Astrocyte of the spinal cord (primary cell): ENCODE data around the gene SPATA31C1.

Source experiments
- DNase-seq: peaks from one replicate; pipeline ENCODE4 v3.0.0; 2011; ENCODE audit warnings: low read depth, low spot score
- H3K4me3 ChIP-seq: 2 replicates; pipeline ENCODE4 v1.5.1; 2011; ENCODE audit warnings: low read depth, mild to moderate bottlenecking, low read length, moderate library complexity
- in situ Hi-C: cut with HindIII; loops from 2 replicates; pipeline ENCODE4 v1.10.0; 2017; ENCODE audit warnings: low sequenced_read_pairs
- TF ChIP-seq, protein P1 (sequence below): IDR thresholded peaks from 2 replicates; pipeline ENCODE4 v1.5.1; 2012; ENCODE audit warnings: low read depth, mild to moderate bottlenecking, low read length, inconsistent platforms

Gene SPATA31C1

DNA sequence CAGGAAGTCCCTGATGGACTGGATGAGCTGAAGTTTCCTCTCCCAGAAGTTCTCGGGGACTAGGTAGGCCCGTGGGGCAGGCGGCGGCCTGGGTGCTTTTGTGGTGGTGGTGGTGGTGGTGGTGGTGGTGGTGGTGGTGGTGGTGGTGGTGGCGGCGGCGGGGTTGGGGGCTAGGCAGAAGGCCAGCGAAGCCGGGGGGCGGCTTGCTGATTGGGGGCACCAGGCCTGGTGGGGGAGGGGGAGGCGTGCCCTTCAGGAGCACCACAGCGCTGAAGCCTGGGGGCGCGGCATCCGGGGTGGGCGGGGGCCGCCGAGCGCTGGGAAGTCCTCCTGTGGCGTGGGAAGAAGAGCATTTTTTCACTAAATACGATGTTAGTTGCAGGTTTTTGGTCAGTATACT lies 26.9 kb downstream of the SPATA31C1 start:
- DNase-seq = no peak
- TF ChIP-seq, protein P1, sequence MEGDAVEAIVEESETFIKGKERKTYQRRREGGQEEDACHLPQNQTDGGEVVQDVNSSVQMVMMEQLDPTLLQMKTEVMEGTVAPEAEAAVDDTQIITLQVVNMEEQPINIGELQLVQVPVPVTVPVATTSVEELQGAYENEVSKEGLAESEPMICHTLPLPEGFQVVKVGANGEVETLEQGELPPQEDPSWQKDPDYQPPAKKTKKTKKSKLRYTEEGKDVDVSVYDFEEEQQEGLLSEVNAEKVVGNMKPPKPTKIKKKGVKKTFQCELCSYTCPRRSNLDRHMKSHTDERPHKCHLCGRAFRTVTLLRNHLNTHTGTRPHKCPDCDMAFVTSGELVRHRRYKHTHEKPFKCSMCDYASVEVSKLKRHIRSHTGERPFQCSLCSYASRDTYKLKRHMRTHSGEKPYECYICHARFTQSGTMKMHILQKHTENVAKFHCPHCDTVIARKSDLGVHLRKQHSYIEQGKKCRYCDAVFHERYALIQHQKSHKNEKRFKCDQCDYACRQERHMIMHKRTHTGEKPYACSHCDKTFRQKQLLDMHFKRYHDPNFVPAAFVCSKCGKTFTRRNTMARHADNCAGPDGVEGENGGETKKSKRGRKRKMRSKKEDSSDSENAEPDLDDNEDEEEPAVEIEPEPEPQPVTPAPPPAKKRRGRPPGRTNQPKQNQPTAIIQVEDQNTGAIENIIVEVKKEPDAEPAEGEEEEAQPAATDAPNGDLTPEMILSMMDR = no peak
- peak overlapping the region; percentile 23 for H3K4me3 ChIP-seq
- in situ Hi-C loops = no loop called here

DNA sequence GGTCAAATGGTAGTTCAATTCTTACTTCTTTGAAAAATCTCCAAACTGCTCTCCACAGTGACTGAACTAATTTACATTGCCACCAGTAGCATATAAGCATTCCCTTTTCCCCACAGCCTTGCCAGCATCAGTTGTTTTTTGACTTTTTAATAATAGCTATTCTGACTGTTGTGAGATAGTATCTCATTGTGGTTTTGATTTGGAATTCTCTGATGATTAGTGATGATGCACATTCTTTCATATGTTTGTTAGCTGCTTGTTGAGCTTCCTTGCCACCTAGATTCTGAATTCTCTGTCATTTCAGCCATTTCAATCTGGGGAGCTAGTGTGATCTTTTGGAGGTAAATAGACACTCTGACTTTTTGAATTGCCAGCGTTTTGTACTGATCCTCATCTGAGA lies 32.5 kb downstream of the SPATA31C1 start:
- TF ChIP-seq, protein P1 = no peak
- in situ Hi-C loops = no loop called here
- H3K4me3 ChIP-seq = no peak overlapping the region
- no peak for DNase-seq

DNA sequence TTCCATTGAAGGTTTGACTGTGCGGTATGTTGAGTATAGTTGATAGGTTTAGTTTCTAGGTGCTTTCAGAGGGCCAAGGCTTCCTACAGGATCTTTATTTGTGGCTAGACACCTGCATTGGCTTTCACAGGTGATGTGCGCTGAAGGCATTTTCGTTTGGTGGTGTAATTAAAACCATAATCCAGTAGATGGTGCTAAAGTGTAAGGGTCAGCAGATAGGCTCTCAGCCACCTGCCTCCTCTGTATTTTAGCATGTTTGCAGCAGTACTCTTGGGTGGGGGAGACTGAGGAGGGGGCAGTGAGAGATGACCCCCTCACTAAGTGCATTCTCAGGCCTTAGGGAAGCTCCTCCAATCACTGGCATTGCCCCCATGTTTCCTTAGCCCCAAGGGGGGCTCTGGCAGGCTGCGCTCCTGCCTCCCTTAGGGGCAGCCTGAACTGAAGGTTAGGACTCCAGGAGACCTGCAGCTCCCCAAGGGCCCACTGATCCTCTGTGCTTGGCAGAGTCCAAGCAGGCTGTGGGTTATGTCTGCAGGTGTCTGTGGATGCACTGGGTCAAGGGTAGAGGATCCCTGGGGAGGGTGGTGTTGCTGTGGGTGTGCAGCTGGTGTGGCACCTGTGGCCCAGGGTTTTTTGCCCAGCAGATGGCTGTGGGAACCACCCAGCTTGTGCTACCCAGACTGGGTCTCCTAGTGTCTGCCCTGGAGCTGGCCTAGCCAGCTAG lies 33.2 kb downstream of the SPATA31C1 start:
- TF ChIP-seq, protein P1 = peak; percentile 48
- no peak for DNase-seq
- in situ Hi-C loops = no loop called here
- no peak overlapping the region for H3K4me3 ChIP-seq

DNA sequence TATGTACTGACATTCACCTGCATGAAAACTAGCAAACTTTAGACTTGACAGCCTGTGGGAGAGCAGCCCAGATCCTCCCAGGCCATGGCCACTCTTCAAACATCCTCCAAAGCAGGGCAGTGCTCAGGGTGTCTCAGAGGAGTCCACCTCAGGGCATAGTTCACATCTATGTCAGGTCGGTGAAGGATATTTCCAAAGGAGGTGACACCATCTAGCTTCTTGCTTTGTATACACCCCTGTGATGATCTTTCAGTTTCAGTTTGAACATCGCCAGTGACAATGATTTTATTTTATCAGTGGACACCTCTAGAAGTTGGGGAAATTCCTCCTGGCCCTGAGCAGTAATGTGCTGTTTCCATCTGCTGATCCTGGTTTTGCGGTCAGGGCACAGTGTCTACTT lies 36.5 kb downstream of the SPATA31C1 start:
- in situ Hi-C loops = no loop called here
- DNase-seq = no peak
- TF ChIP-seq, protein P1 = no peak
- H3K4me3 ChIP-seq = no peak overlapping the region

DNA sequence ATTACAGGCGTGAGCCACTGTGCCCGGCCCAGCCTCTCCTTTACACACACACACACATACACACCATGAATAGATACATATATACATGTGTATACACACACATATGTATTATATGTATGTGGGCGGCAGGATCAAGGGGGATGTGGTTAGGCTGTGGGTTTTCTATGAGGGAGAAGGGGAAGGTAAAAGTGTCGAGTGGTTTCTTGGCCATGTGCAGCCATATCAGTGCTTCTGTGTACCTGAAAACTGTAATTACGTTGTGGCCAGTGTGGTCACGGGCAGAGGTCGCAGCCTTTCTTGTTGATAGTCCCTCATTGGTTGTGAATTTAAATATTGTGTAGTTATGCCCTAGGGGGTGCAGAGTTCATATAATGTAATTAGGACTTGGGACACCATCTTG lies 40.1 kb downstream of the SPATA31C1 start:
- TF ChIP-seq, protein P1 = no peak
- in situ Hi-C loops = no loop called here
- no peak for DNase-seq
- no peak overlapping the region for H3K4me3 ChIP-seq

DNA sequence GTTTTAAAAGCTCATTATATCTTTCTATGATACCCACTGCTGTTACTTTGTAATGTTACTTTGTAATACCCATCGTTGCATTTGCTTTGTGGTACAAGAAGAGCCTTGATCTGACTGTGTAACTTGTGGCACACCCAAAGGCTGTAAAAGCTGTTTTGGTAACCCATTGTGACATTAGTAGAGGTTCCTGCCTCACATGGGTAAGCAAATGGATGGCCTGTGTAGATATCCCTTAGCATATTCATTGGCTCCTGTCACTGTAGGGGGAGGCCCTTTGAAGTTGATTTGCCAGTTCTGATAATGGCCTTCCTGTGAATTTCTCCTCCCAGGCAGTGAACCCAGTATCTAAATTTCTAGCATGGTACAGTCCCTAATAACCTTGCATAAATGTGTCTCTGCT lies 40.8 kb downstream of the SPATA31C1 start:
- TF ChIP-seq, protein P1 = no peak
- no peak for DNase-seq
- in situ Hi-C loops = no loop called here
- H3K4me3 ChIP-seq = no peak overlapping the region
